Loucy (cell line): ENCODE results near the gene MTURN.

Source experiments
- EZH2phosphoT487 ChIP-seq: fragments of 200-600 bp; IDR thresholded peaks from 2 replicates; pipeline ENCODE4 v1.6.1; 2018; ENCODE audit warnings: antibody characterized with exemption, mild to moderate bottlenecking, moderate library complexity, borderline replicate concordance
- TF ChIP-seq, protein P1 (sequence below): fragments of 200-600 bp; sonication (generic); conservative IDR thresholded peaks from 2 replicates; pipeline ENCODE4 v1.5.1; 2014; ENCODE audit warnings: mild to moderate bottlenecking, antibody characterized with exemption, low read length

DNA sequence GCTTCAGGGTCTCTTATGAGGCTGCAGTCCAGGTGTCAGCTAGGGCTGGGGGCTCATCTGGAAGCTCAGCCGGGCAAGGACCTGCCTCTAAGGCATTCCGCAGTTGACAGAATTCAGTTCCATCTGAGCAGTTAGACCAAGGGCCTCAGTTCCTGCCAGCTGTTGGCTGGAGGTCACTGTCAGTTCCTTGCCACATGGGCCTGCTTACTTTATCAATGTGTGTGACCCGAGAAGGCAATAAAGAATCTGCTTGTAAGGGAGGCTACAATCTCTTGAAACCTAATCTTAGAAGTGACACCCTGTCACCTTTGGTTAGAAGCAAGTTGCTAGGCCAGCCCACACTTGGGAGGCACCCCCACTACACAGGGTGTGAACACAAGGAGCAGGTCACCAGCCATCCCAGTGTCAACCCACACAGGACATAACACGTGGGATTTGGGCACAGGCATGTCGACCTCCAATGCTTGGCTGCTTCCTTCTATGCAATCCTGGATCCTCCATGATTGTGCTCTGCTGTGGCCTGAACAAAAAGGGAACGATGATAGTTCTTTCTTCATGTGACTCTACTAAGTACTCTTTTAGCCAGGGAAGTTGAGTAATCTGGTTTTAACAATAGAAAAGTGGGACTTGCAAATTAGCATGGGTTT is 41.8 kb downstream of the MTURN start:
- TF ChIP-seq, protein P1, sequence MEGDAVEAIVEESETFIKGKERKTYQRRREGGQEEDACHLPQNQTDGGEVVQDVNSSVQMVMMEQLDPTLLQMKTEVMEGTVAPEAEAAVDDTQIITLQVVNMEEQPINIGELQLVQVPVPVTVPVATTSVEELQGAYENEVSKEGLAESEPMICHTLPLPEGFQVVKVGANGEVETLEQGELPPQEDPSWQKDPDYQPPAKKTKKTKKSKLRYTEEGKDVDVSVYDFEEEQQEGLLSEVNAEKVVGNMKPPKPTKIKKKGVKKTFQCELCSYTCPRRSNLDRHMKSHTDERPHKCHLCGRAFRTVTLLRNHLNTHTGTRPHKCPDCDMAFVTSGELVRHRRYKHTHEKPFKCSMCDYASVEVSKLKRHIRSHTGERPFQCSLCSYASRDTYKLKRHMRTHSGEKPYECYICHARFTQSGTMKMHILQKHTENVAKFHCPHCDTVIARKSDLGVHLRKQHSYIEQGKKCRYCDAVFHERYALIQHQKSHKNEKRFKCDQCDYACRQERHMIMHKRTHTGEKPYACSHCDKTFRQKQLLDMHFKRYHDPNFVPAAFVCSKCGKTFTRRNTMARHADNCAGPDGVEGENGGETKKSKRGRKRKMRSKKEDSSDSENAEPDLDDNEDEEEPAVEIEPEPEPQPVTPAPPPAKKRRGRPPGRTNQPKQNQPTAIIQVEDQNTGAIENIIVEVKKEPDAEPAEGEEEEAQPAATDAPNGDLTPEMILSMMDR: no peak
- TF ChIP-seq EZH2phosphoT487: no peak
